ENCODE results near the gene RIT2. TPM values are rescaled to one million over a fixed set of nuclear protein-coding genes. Genes with fewer than 3 reads are reported as not detected.

The RIT2 gene
- total and polyA plus RNA-seq, 10 donors, result not detected

DNA sequence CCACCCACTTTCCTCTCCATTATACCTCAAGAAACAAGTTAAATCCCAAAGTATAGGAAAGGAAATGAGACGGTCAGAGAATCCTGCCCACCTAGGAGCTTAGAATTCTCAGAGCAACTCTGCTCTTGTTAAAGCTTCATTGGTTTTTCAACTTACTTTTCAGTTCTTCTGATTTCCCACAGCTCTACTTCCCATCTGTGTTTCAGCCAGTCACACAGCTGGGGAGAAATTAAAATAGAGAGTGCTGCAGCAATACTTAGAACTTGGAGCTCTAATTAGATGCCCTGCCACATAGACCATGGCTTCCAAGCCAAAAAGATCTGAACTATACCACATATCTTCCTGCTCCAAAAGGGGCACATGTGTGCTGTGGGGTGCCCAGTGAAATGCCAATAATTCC lies 166.7 kb downstream of the RIT2 start:
- no peaks in the 10 kb centered on the region for H3K4me1 ChIP-seq
- no peaks in the 10 kb centered on the region for H3K27me3 ChIP-seq (replicated peaks in 1 of 7)
- TF ChIP-seq, protein P1, sequence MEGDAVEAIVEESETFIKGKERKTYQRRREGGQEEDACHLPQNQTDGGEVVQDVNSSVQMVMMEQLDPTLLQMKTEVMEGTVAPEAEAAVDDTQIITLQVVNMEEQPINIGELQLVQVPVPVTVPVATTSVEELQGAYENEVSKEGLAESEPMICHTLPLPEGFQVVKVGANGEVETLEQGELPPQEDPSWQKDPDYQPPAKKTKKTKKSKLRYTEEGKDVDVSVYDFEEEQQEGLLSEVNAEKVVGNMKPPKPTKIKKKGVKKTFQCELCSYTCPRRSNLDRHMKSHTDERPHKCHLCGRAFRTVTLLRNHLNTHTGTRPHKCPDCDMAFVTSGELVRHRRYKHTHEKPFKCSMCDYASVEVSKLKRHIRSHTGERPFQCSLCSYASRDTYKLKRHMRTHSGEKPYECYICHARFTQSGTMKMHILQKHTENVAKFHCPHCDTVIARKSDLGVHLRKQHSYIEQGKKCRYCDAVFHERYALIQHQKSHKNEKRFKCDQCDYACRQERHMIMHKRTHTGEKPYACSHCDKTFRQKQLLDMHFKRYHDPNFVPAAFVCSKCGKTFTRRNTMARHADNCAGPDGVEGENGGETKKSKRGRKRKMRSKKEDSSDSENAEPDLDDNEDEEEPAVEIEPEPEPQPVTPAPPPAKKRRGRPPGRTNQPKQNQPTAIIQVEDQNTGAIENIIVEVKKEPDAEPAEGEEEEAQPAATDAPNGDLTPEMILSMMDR (IDR thresholded peaks at IDR 0.05 in 8 of 11, conservative IDR thresholded peaks at IDR 0.05 in 3 of 11), result no peak
- TF ChIP-seq POLR2A (IDR thresholded peaks at IDR 0.05) (no peak), POLR2AphosphoS5 (IDR thresholded peaks at IDR 0.05) (no peak)
- 74 to 90% (median 83%) methylated on average over 1 of the region's 1 CpG for WGBS, 5 donors
- H3K27ac ChIP-seq, result no peak overlapping the region
- no peak for DNase-seq
- intact Hi-C loops (cut with DNase I; ENCODE audit: low total_unique reads), result no loop called here
- no peak overlapping the region for H3K4me3 ChIP-seq
- H3K36me3 ChIP-seq, result no peaks in the 10 kb centered on the region
- H3K9me3 ChIP-seq, result peaks cover 0 to 8% (median under 1%) of the 10 kb centered on the region in 8 donors

DNA sequence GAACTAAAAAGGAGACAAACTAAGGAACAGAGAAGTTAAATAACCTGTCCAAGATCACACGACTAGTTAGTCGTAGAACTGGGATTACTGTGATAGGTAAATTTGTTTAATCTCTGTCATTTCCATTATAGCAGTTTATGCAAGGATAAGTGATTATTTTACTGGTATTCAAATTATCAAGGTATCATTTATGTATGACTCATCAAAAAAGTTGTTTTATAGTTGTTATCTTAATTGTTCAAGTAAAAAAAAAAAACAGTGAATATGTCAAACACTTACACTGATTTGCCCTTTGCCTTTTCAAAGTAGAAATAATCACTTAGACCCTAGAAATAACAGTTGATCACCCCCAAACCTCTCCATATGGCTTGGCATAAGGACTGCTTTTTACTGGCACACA lies 173.6 kb downstream of the RIT2 start:
- no peak overlapping the region for H3K27ac ChIP-seq
- H3K36me3 ChIP-seq, result no peaks in the 10 kb centered on the region
- intact Hi-C loops (cut with DNase I; ENCODE audit: low total_unique reads), result no loop called here
- WGBS, 5 donors, result 88 to 93% (median 88%) methylated on average over 2 of the region's 2 CpGs
- H3K27me3 ChIP-seq (replicated peaks in 1 of 7), result no peaks in the 10 kb centered on the region
- no peak for TF ChIP-seq POLR2AphosphoS5 (IDR thresholded peaks at IDR 0.05)
- TF ChIP-seq, protein P1 (IDR thresholded peaks at IDR 0.05 in 8 of 11, conservative IDR thresholded peaks at IDR 0.05 in 3 of 11), result no peak
- no peak for TF ChIP-seq POLR2A (IDR thresholded peaks at IDR 0.05)
- H3K9me3 ChIP-seq, result peaks cover 0 to 16% (median 6%) of the 10 kb centered on the region in 8 donors
- no peak for DNase-seq
- no peaks in the 10 kb centered on the region for H3K4me1 ChIP-seq
- no peak overlapping the region for H3K4me3 ChIP-seq

DNA sequence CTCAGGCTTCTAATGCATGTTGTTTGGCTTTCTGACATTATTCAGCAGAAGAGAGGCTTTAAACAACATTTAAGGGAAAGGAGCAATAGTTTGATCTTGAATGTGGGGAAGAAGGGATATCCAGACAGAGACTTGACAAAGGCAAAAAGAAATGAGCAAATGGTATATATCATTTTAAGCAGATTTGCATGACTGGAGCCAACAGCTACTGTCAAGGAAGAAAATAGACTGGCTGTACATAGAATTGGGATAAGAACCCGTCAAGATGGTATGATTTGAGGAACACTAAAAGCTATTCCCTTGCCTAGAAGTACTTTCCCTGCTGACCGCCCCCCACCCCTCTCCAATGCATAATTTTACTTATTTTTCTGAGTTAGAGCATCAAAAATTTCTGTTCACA lies 174.5 kb downstream of the RIT2 start:
- TF ChIP-seq POLR2AphosphoS5 (IDR thresholded peaks at IDR 0.05), result no peak
- H3K4me1 ChIP-seq, result no peaks in the 10 kb centered on the region
- no peak overlapping the region for H3K4me3 ChIP-seq
- no peak overlapping the region for H3K27ac ChIP-seq
- no peaks in the 10 kb centered on the region for H3K27me3 ChIP-seq (replicated peaks in 1 of 7)
- WGBS, 5 donors, result 62 to 71% (median 70%) methylated on average over 2 of the region's 2 CpGs
- intact Hi-C loops (cut with DNase I; ENCODE audit: low total_unique reads), result no loop called here
- no peak for DNase-seq
- no peaks in the 10 kb centered on the region for H3K36me3 ChIP-seq
- H3K9me3 ChIP-seq, result peaks cover 0 to 16% (median 6%) of the 10 kb centered on the region in 8 donors

DNA sequence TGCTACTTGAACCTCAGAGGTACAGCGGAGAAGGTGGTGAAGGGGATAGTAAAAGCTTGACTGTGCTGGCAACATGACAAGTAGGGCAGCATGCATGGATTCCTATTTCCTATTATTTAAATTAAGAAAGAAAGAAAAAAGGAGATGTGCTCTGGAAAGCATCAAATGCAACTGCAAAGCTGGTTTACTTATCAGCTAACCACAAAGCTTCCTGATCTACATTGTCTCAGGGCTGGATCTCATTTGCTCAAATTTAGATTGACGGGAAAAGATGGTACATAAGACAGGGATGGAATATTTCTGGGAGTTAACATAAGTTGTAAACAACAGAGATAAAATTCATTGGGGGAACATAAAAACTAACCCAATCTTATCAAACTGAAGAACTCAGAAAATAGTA lies 178.0 kb downstream of the RIT2 start:
- DNase-seq, result no peak
- intact Hi-C loops (cut with DNase I; ENCODE audit: low total_unique reads), result no loop called here
- no peak overlapping the region for H3K4me3 ChIP-seq
- 61 to 80% (median 75%) methylated on average over 2 of the region's 2 CpGs for WGBS, 5 donors
- TF ChIP-seq POLR2A (IDR thresholded peaks at IDR 0.05), result no peak
- TF ChIP-seq POLR2AphosphoS5 (IDR thresholded peaks at IDR 0.05), result no peak
- TF ChIP-seq, protein P1 (IDR thresholded peaks at IDR 0.05 in 8 of 11, conservative IDR thresholded peaks at IDR 0.05 in 3 of 11), result no peak
- H3K27ac ChIP-seq, result no peak overlapping the region
- peaks cover 0 to 6% (median 0%) of the 10 kb centered on the region in 6 donors for H3K4me1 ChIP-seq
- H3K9me3 ChIP-seq, result peaks cover 0 to under 1% (median 0%) of the 10 kb centered on the region in 8 donors
- no peaks in the 10 kb centered on the region for H3K36me3 ChIP-seq
- no peaks in the 10 kb centered on the region for H3K27me3 ChIP-seq (replicated peaks in 1 of 7)

DNA sequence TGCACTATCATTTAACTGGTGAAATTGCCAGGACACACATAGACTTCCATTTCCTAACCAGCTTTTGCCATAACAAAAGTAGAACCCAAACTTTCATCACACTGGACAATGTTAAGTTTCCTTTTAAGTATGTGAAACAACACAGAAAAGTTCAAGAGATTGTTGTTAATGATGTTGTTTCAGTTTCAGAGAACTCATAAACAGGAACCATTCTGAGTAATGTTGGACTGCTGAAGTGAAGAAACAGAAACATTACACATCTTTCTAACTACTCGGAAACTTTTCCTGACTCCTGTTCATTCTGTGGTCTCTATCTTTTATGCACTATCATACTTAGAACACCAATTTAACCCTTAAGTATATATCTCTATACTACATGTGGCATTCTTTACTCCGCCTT lies 179.2 kb downstream of the RIT2 start:
- no peak for DNase-seq
- Histone ChIP-seq H3K27ac (no peak overlapping the region), H3K4me1 (peaks cover 0 to 8% (median 2%) of the 10 kb centered on the region in 6 donors), H3K9me3 (no peaks in the 10 kb centered on the region), H3K27me3 (replicated peaks in 1 of 7) (no peaks in the 10 kb centered on the region), H3K36me3 (no peaks in the 10 kb centered on the region), H3K4me3 (no peak overlapping the region)
- TF ChIP-seq, protein P1 (IDR thresholded peaks at IDR 0.05 in 8 of 11, conservative IDR thresholded peaks at IDR 0.05 in 3 of 11), result no peak
- TF ChIP-seq POLR2A (IDR thresholded peaks at IDR 0.05) (no peak), POLR2AphosphoS5 (IDR thresholded peaks at IDR 0.05) (no peak)
- 45 to 67% (median 49%) methylated on average over 2 of the region's 2 CpGs for WGBS, 5 donors
- intact Hi-C loops (cut with DNase I; ENCODE audit: low total_unique reads), result no loop called here

All from spleen (tissue), 11 donors.